Lower lobe of right lung (tissue), 2 donors: Measurements from ENCODE around the gene TDG. TPM values are rescaled to one million over a fixed set of nuclear protein-coding genes. Genes with fewer than 3 reads are reported as not detected.
"Not testable (repeated sequence)": the region's sequence is repeated elsewhere in the genome, so short reads cannot be mapped to it uniquely, and the experiment has no call there.

Source experiments
- ATAC-seq, 2 donors: fragments of 200-7000 bp; cut with Tn5 transposase; one replicate each; pipeline ENCODE4 v1.9.1; 2020 to 2022; ENCODE audit warnings: mild to moderate bottlenecking in 2 of 2, moderate library complexity in 2 of 2
- DNase-seq: peaks from one replicate; pipeline ENCODE4 v3.0.0-alpha.2; 2020
- H3K27ac ChIP-seq: fragments of 200-600 bp; one replicate; pipeline ENCODE4 v1.8.0; 2022
- H3K27me3 ChIP-seq: fragments of 200-600 bp; one replicate; pipeline ENCODE4 v1.8.0; 2022; ENCODE audit warnings: low read depth
- H3K36me3 ChIP-seq: fragments of 200-600 bp; one replicate; pipeline ENCODE4 v1.8.0; 2022; ENCODE audit warnings: mild to moderate bottlenecking
- H3K4me1 ChIP-seq: fragments of 200-600 bp; one replicate; pipeline ENCODE4 v1.8.0; 2022
- H3K4me3 ChIP-seq: fragments of 200-600 bp; one replicate; pipeline ENCODE4 v1.8.0; 2022; ENCODE audit warnings: mild to moderate bottlenecking
- H3K9me3 ChIP-seq: fragments of 200-600 bp; one replicate; pipeline ENCODE4 v1.8.0; 2022
- CTCF ChIP-seq: fragments of 200-600 bp; IDR thresholded peaks from one replicate; pipeline ENCODE4 v1.8.0; 2022; ENCODE audit warnings: antibody characterized with exemption, mild to moderate bottlenecking
- intact Hi-C: fragments of 100-400 bp; cut with DNase I; formaldehyde crosslinking; loops from one replicate; pipeline ENCODE4 v1.11.0; 2022
- total RNA-seq: library from RNA; stranded (reverse); fragmentation: NEBNext Ultra II Directional; extraction: Animal tissue kit (Norgen Biotek cat#: 25700); gene quantifications from one replicate; pipeline ENCODE4 v1.2.1, GENCODE V29; 2021
- donor health status: DM: no; HTN: yes; CAD: no; lungs with severe emphysema.

Gene TDG
- total RNA-seq, 1 donor from 2014 or later = 19.7 TPM

DNA sequence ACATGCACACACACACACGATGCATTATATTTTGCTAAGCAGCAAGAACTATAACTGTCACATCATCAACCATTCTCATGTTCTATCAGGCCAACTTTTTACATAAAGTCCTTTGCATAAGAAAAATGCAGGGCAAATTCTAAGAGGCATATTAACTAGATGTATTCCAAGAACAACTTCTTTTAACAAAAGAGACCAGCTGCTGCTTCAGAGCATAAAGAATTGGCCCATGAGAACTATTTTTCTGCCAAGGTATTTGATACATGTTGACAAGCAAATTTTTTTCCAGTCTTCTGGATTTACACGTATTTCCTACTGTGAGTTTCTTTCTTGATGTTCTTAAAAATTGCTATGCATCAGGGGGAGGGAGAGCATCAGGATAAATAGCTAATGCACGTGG lies 57.1 kb downstream of the TDG start:
- no peak for TF ChIP-seq CTCF
- H3K4me1 ChIP-seq = no peaks in the 10 kb centered on the region
- H3K9me3 ChIP-seq = no peaks in the 10 kb centered on the region
- H3K36me3 ChIP-seq = no peaks in the 10 kb centered on the region
- H3K27me3 ChIP-seq = no peaks in the 10 kb centered on the region
- intact Hi-C loops = no loop called here
- DNase-seq (no peak), ATAC-seq (no peak)
- H3K27ac ChIP-seq = no peak overlapping the region
- no peak overlapping the region for H3K4me3 ChIP-seq

GRCh38 chr12:104023710-104024109 lies 58.0 kb downstream of the TDG start:
- H3K4me1 ChIP-seq = no peaks in the 10 kb centered on the region
- H3K9me3 ChIP-seq = no peaks in the 10 kb centered on the region
- H3K4me3 ChIP-seq = no peak overlapping the region
- no peaks in the 10 kb centered on the region for H3K27me3 ChIP-seq
- TF ChIP-seq CTCF = no peak
- ATAC-seq = no peak
- H3K27ac ChIP-seq = no peak overlapping the region
- no peaks in the 10 kb centered on the region for H3K36me3 ChIP-seq
- intact Hi-C loops = no loop called here
- DNase-seq = no peak

GRCh38 chr12:104024348-104024747 lies 58.7 kb downstream of the TDG start:
- ATAC-seq = no peak
- TF ChIP-seq CTCF = no peak
- no peaks in the 10 kb centered on the region for H3K36me3 ChIP-seq

GRCh38 chr12:104025771-104026170 lies 60.1 kb downstream of the TDG start:
- no peaks in the 10 kb centered on the region for H3K9me3 ChIP-seq
- TF ChIP-seq CTCF = no peak
- H3K27me3 ChIP-seq = no peaks in the 10 kb centered on the region
- no peaks in the 10 kb centered on the region for H3K4me1 ChIP-seq
- intact Hi-C loops = no loop called here
- no peak overlapping the region for H3K4me3 ChIP-seq
- DNase-seq (no peak), ATAC-seq (no peak)
- no peak overlapping the region for H3K27ac ChIP-seq
- H3K36me3 ChIP-seq = no peaks in the 10 kb centered on the region

More at GRCh38 chr12:104024348-104024747, 58.7 kb downstream of the TDG start:
- H3K27me3 ChIP-seq = no peaks in the 10 kb centered on the region
- intact Hi-C loops = no loop called here
- no peak overlapping the region for H3K4me3 ChIP-seq
- H3K4me1 ChIP-seq = no peaks in the 10 kb centered on the region
- H3K27ac ChIP-seq = no peak overlapping the region
- DNase-seq = no peak
- H3K9me3 ChIP-seq = no peaks in the 10 kb centered on the region

DNA sequence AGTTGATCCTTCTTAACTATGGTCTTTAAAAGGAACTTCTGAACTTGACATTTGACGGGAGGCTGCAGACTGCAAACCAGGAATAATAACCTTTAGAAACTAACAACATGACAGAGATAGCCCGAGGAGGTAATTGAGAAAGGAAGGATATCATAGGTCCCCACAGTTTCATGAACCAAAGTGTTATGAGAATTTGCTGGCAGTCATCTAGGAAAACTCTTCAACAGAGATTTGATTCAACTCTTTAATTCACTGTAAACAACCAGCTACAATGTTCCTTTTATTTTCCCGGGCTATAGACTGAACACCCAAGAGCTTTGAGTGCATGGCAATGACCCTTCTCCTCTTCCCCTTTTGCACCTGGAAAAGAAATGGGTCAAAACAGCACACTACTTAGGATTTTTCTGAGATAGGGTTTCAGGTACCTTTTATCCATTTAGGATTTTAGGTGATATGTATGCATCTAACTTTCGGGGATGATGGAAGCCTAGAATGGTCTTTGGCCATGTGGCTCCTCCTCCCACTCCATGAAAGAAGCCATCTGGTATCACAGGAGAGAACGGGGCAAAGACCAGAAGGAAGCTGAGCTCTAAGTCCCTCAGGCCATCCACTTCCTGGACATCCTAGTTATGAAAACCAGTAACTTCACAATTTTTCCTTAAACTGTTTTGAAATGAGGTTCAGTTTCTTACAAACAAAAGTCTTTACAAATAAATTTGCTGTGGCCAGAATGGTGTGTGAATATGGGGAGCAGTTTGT lies 61.3 kb downstream of the TDG start:
- Histone ChIP-seq H3K36me3 (no peaks in the 10 kb centered on the region), H3K27me3 (no peaks in the 10 kb centered on the region), H3K4me3 (no peak overlapping the region), H3K27ac (no peak overlapping the region), H3K4me1 (no peaks in the 10 kb centered on the region), H3K9me3 (no peaks in the 10 kb centered on the region)
- no peak for TF ChIP-seq CTCF
- ATAC-seq = no peak
- intact Hi-C loops = no loop called here
- no peak for DNase-seq

- H3K27me3 ChIP-seq, ATAC-seq, H3K36me3 ChIP-seq, H3K4me3 ChIP-seq, intact Hi-C loops, DNase-seq, H3K9me3 ChIP-seq, H3K27ac ChIP-seq, H3K4me1 ChIP-seq: not testable (repeated sequence)
Measured at GRCh38 chr12:104030596-104030995, 64.9 kb downstream of the TDG start.

DNA sequence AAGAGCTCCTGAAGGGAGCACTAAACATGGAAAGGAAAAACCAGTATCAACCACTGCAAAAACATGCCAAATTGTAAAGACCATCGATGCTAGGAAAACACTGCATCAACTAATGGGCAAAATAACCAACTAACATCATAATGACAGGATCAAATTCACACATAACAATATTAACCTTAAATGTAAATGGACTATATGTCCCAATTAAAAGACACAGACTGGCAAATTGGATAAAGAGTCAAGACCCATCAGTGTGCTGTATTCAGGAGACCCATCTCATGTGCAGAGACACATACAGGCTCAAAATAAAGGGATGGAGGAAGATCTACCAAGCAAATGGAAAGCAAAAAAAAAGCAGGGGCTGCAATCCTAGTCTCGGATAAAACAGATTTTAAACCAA lies 70.5 kb downstream of the TDG start:
- H3K4me3 ChIP-seq, H3K36me3 ChIP-seq, H3K4me1 ChIP-seq, H3K27ac ChIP-seq, DNase-seq, ATAC-seq, H3K9me3 ChIP-seq, H3K27me3 ChIP-seq, intact Hi-C loops: not testable (repeated sequence)
